Activated T-cell treated with anti-CD3 and anti-CD28 coated beads for 24 hours (primary cell): ENCODE measurements around the gene VARS2.
A peak's percentile ranks its signal among the peaks of the same experiment; 100 is the strongest.
"Not testable (repeated sequence)": the region's sequence is repeated elsewhere in the genome, so short reads cannot be mapped to it uniquely, and the experiment has no call there.

Experiments used
- DNase-seq: peaks from one replicate; pipeline ENCODE4 v3.0.0-alpha.2; 2020; ENCODE audit warnings: low read depth

The VARS2 gene

DNA sequence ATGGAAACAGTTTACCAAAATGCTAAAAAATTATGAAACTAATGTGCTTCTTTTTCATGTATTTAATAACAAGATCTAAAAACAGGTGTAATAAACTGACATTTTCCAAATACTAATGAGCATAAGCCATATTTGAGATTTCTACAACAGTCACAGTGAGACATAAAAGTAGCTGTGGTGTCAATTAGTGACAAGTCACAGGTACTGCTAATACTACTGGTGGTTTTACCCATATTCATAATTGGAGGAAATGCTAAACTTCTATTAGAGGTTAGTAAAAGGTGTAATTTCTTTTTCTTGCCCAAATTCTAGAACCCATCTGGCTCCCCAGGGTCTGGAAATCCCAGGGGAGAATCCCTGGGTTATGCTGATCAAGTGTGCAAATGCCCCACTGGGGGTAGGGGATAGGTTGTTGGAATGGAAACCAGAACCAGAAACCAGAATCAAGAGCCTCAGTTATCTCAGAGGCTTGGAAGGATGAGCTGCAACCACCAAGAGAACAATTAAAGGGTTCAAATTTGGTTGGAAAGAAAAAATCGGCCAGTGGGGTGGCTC, 13.1 kb upstream of the VARS2 start:
- no peak for DNase-seq

- no peak for DNase-seq
Observed at GRCh38 chr6:30901436-30901835, 12.6 kb upstream of the VARS2 start.

DNA sequence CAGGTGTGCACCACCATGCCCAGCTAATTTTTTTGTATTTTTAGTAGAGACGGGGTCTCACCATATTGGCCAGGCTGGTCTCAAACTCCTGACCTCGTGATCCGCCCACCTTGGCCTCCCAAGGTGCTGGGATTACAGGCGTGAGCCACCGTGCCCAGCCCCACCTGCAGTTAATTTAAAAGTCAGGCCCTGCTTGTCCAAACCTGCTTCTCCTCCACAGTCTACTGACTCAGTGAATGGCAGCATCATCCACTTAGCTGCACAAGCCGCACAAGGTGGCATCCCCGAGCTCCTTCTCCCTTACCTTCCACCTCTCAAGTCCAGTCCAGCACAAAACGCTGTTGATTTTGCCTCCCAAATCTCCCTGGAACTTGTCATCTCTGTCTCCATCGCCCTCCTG, 11.8 kb upstream of the VARS2 start:
- not testable (repeated sequence) for DNase-seq

GRCh38 chr6:30902709-30903108, 11.3 kb upstream of the VARS2 start:
- DNase-seq = no peak

DNA sequence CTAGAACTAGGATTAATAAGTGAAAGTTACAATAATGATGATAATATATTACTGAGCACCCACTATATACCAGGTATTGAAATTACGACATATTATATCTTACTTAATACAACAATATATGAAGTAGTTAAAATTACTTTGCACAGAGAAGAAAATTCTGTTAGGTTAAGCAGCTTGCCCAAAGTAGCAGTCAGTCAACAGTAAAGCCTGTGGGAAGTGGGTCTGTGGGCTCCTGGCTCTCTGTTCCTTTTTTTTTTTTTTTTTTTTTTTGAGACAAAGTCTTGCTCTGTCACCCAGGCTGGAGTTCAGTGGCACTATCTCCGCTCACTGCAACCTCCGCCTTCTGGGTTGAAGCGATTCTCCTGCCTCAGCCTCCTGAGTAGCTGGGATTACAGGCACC, 10.8 kb upstream of the VARS2 start:
- DNase-seq = no peak

- DNase-seq = not testable (repeated sequence)
Observed at GRCh38 chr6:30907290-30907757, 6.7 kb upstream of the VARS2 start.

DNA sequence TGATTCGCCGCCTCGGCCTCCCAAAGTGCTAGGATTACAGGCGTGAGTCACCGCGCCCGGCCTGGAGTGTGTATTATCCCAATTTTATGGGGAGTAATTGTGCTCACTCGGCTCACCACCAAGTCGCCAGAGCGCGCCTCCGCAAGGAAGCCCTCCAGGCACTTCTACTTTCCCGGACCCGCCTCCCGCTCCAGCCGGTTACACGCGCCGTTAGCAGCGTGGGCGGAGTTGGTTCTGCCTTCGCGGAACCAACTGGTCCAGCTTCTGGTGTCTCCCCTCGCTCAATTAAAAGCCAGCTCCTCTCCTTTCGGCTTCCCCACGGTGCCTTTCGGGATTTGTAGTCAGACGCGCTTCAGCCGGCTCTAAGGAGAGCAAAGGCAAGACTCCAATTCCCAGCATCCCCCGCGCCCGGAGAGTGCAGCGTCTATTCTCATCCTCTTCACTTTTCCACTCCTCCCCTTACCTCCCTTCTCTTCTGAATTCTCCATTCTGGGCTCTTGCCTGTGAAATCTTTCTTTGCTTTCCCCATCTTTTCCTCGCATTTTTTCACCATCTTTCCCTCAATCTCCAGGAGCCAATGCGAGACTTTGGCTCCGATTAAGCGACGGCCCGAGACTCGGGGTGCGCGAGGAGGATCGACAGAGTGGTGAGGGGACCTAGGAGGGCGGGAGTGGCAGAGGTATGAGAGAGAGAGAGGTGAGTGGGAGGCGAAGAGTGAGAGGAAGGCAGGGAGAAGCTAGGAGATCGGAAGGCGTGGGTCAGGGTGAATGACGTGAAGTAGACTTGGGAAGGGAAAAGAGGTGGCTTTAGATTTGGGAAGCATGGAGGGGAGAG, 6.1 kb upstream of the VARS2 start, which contains the start of gene GTF2H4:
Gene GTF2H4, plus strand, starts transcription at position 450 of the 834 bp plus-strand sequence.
- peak; percentile 95 for DNase-seq

- DNase-seq = no peak
Observed at GRCh38 chr6:30908700-30909099, 5.3 kb upstream of the VARS2 start.

GRCh38 chr6:30910473-30910872, 3.6 kb upstream of the VARS2 start:
- not testable (repeated sequence) for DNase-seq

DNA sequence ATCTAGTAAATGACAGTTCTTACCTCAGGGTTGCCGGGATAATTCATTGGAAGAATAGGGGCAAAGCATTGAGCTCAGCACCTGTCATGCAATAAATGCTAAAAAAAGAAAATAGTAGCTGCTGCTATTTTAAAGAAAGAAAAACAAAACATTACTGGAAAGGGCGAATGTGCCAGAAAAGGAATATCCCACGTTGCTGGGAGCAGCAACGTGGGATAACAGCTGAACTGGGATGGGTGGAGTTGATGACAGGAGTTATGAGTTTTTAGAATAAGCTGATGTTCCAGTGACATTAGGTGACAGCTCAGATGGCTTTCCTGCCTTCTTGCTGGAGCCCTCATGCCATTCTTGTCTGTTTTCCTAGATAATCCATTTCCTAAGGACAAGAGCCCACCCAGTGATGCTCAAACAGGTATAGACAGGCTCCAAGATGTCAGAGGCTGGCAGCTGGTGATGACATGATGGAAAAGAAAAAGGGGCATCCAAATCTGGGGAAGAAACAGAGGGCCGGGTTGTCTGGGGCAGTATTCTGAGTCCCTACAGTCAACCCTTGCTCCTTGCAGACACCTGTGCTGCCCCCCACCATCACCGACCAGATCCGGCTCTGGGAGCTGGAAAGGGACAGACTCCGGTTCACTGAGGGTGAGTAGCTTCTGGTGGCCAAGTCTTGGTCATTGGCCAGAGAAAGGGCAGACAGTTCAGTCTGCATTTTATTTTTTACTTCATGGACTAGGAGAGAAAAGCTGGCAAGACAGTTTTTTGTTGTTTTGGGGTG, 1.1 kb upstream of the VARS2 start:
- DNase-seq = no peak

DNA sequence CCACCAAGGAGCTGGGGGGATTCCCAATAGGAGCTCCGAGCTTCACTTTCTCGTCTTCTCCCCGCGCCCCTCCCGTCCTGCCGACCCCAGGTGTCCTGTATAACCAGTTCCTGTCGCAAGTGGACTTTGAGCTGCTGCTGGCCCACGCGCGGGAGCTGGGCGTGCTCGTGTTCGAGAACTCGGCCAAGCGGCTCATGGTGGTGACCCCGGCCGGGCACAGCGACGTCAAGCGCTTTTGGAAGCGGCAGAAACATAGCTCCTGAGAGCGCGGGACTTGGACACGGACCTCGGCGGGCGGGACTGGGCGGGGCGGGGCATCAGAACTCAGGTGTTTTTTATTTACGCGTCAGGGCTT, 340 bp upstream of the VARS2 start:
- no peak for DNase-seq

DNA sequence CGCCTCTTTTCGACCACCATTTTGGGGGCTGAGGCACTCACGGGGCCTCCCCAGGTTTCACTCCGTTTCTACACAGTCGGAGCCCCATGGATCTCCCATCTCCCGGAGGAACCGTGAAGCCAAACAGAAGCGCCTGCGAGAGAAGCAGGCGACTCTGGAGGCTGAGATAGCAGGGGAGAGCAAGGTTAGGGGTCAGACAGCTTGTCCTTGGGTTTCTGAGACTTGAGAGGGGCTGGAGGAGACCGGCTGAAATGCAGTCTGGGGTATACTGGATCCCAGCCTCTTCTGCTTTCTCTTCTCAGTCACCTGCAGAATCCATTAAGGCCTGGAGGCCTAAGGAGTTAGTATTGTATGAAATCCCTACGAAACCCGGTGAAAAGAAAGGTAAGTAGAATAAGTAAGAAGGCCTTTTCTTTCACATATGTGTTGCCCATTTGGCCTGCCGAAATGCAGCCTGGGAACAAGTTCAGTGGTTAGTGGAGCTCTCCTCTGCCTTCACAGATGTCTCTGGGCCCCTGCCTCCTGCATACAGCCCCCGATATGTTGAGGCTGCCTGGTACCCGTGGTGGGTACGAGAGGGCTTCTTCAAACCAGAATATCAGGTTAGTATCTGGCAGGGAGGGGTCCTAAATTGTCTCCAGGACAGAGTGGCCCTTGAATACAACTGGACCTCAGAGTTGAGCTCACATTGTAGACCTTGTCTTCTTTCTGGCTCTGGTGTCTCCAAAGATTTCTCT, 984 bp downstream of the VARS2 start:
- DNase-seq = no peak

- no peak for DNase-seq
Observed at GRCh38 chr6:30915591-30915946, 1.5 kb downstream of the VARS2 start.

DNA sequence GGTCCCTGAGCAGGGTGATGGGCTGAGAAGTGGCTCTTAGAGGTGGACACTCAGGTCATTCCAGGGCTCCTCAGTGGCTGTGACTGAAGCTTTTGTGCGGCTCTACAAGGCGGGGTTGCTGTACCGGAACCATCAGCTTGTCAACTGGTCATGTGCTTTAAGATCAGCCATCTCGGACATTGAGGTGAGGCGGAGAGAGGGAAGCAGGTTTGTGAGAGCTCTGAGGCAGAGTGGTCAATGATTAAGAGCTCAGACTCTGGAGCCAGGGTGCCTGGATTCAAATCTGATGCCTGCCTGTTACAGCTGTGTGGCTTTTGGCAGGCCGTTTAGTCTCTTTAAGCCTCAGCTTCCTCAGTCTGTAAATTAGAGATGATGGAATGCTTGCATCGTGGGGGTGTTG, 3.0 kb downstream of the VARS2 start:
- no peak for DNase-seq

- no peak for DNase-seq
Observed at GRCh38 chr6:30917487-30917886, 3.4 kb downstream of the VARS2 start.

- DNase-seq = no peak
Observed at GRCh38 chr6:30918670-30919069, 4.6 kb downstream of the VARS2 start.

- no peak for DNase-seq
Observed at GRCh38 chr6:30922447-30922852, 8.4 kb downstream of the VARS2 start.

- DNase-seq = not testable (repeated sequence)
Observed at GRCh38 chr6:30924040-30924627, 10.1 kb downstream of the VARS2 start.

DNA sequence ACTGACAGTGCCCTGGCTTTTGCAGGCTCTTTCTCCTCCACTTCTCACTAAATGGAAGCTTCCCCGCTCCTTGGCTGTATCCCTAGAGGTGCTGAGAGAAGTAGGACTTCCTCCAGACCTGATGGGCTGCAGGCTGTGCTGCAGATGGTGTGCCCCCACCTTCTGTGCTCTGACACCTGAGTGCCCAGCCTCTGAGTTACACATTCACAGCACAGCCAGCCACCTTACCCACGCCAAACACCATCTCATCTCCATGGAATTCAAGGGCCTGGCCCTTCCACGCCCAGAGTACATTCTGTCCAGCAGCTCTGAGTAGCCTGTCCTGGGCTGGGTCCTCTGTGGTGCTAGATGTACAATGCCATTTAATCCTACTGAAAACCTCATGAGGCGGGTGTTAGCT, 12.6 kb downstream of the VARS2 start:
- DNase-seq = no peak

DNA sequence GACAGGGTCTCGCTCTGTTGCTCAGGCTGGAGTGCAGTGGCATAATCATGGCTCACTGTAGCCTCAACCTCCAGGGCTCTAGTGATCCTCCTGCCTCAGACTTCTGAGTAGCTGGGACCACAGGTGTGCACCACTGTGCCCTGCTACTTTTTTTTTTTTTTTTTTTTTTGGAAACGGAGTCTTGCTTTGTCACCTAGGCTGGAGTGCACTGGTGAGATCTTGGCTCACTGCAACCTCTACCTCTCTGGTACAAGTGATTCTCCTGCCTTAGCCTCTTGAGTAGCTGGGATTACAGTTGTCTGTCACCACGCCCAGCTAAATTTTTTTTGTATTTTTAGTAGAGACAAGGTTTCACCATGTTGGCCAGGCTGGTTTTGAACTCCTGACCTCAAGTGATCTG, 13.0 kb downstream of the VARS2 start:
- not testable (repeated sequence) for DNase-seq

DNA sequence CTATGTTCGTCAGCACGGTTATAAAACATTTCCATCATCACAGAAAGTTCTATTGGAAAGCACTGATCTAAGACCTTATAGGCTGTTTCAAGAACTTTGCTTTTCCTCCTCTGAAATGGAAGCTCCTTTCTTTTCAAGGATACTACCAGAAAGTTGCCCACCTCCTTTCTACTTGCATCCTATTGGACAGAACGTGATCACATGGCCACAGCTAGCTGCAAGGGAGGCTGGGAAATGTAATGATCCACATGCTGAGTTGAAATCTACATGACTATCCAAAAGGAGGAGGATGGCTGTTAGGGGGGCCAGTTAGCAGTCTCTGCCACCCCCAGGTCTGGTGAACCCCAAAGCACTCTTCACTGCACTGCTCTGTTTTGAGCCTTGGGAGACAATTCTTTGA, 14.6 kb downstream of the VARS2 start:
- DNase-seq = no peak

DNA sequence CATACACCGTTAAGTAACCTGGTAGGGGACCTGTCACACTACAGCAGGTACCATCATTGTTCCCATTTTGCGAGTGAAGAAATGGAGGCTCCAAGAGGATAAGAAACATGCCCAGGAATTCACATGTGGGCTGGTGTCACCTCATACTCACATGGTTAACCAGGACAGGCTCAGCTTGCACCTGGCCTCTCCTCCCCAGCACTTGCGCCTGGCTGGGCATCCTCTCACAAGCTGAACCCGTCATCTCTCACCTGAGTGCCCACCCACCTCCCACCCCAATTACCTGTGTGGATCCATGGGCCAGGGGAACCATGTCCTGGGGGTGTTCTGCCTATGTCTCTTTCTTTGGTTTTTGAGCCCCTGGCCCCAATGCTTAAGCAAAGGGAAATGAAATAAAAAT, 16.5 kb downstream of the VARS2 start:
- no peak for DNase-seq
